Muscle of leg (tissue), 11 donors: ENCODE data around the gene CRISP2. TPM values are rescaled to one million over a fixed set of nuclear protein-coding genes. Genes with fewer than 3 reads are reported as not detected.

Experiments
- DNase-seq: peaks from one replicate; pipeline ENCODE4 v3.0.0; 2013
- H3K27ac ChIP-seq: one replicate; pipeline ENCODE4 v1.5.1; 2013; ENCODE audit warnings: mild to moderate bottlenecking, low read length, control low read depth
- H3K27me3 ChIP-seq: one replicate; pipeline ENCODE4 v1.6.1; 2013; ENCODE audit warnings: low read length; ENCODE audit not compliant: control insufficient read depth, insufficient read depth
- H3K36me3 ChIP-seq: one replicate; pipeline ENCODE4 v1.6.1; 2013; ENCODE audit warnings: low read length; ENCODE audit not compliant: control insufficient read depth, insufficient read depth
- H3K4me1 ChIP-seq: one replicate; pipeline ENCODE4 v1.6.1; 2013; ENCODE audit warnings: low read length; ENCODE audit not compliant: control insufficient read depth, insufficient read depth
- H3K4me3 ChIP-seq: one replicate; pipeline ENCODE4 v1.5.1; 2013; ENCODE audit warnings: low read length, control low read depth
- H3K9me3 ChIP-seq: replicated peaks from 2 replicates; pipeline ENCODE4 v1.6.1; 2013; ENCODE audit warnings: low read depth, low read length; ENCODE audit not compliant: control insufficient read depth
- WGBS: methylation state at CpG from one replicate; pipeline ENCODE4 v1.1.5; 2013; ENCODE audit warnings: missing lambda C conversion rate; ENCODE audit not compliant: insufficient coverage; 5-methylcytosine and 5-hydroxymethylcytosine counted together
- polyA plus RNA-seq, 8 donors: library from polyadenylated mRNA; unstranded; fragments of 120-200 nt; gene quantifications; one replicate each; pipeline versions ENCODE4 v1.2.1 to v1.2.3, GENCODE V29; 2013; ENCODE audit warnings: inconsistent platforms in 1 of 8, low replicate concordance in 1 of 8; ENCODE audit not compliant: insufficient read length in 8 of 8, insufficient read depth in 1 of 8
- total RNA-seq: library from RNA; stranded (reverse); fragments of 120-200 nt; gene quantifications from one replicate; pipeline ENCODE4 v1.2.4, GENCODE V29; 2013

The CRISP2 gene
- total and polyA plus RNA-seq, 9 donors: not detected

GRCh38 chr6:49645139-49645538 is 68.2 kb downstream of the CRISP2 start:
- no CpG with 5 or more reads among the region's 3 CpGs for WGBS
- H3K4me3 ChIP-seq: no peak overlapping the region
- no peak overlapping the region for H3K27ac ChIP-seq
- H3K27me3 ChIP-seq: no peaks in the 10 kb centered on the region
- no peaks in the 10 kb centered on the region for H3K9me3 ChIP-seq
- DNase-seq: no peak
- no peaks in the 10 kb centered on the region for H3K36me3 ChIP-seq
- no peaks in the 10 kb centered on the region for H3K4me1 ChIP-seq

Other genes starting within 250 kb of the CRISP2 start
- gene GLYATL3, start 213.6 kb downstream of the CRISP2 start, total RNA-seq: not detected
- under 1 TPM in 1 of 8 donors, not detected in 7; 0.11 TPM for gene GLYATL3, start 213.6 kb downstream of the CRISP2 start, polyA plus RNA-seq
- 1.7 TPM for gene C6orf141, start 162.9 kb downstream of the CRISP2 start, total RNA-seq
- gene C6orf141, start 162.9 kb downstream of the CRISP2 start, polyA plus RNA-seq: 1 to 10 TPM; 1.1 to 3.4 (median 2.0) TPM
- gene RHAG, start 76.7 kb downstream of the CRISP2 start, total RNA-seq: 0.35 TPM
- 1 to 10 TPM in 3 of 8 donors, under 1 TPM in 5; 0.20 to 1.5 (median 0.96) TPM for gene RHAG, start 76.7 kb downstream of the CRISP2 start, polyA plus RNA-seq
- 0.04 TPM for gene CRISP3, start 30.8 kb upstream of the CRISP2 start, total RNA-seq
- under 1 TPM in 7 of 8 donors, not detected in 1; 0.12 to 0.43 (median 0.28) TPM for gene CRISP3, start 30.8 kb upstream of the CRISP2 start, polyA plus RNA-seq
- gene PGK2, start 73.7 kb upstream of the CRISP2 start, total RNA-seq: not detected
- gene PGK2, start 73.7 kb upstream of the CRISP2 start, polyA plus RNA-seq: not detected
- gene CRISP1, start 153.0 kb upstream of the CRISP2 start, total RNA-seq: not detected
- under 1 TPM in 1 of 8 donors, not detected in 7; 0.50 TPM for gene CRISP1, start 153.0 kb upstream of the CRISP2 start, polyA plus RNA-seq